ENCODE results near the gene FLNB.

FLNB gene

DNA sequence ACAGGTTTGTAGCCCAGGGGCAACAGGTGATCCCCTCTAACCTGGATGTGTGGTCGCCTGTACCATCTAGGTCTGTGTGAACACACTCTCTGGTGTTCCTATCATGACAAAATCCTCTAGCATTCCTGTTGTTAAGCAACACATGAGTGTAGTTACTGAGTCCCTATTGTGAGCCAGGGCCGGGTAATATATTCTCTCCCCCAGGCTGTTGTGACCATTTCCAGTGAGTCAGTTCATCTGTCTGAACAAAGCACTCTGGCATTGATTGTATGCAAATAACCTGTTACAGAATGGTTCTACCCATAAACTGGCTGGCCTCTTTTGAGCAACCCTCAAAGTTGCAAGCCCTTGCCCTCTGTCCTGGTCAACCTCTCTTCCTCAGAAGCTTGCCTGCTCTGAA is 2.6 kb upstream of the FLNB start:
- H3K27ac ChIP-seq = peak overlapping the region; percentile 51
- TF ChIP-seq CTCF (conservative IDR thresholded peaks at IDR 0.05) = no peak

- peak overlapping the region; percentile 51; the same call in 1 of the 2 replicates for H3K27ac ChIP-seq
- no peak for TF ChIP-seq CTCF (conservative IDR thresholded peaks at IDR 0.05)
These were observed 1.6 kb upstream of the FLNB start for GRCh38 chr3:58006661-58007060.

GRCh38 chr3:58009026-58009748 is 965 bp downstream of the FLNB start:
- H3K27ac ChIP-seq = peak overlapping the region; percentile 94
- no peak for TF ChIP-seq CTCF (conservative IDR thresholded peaks at IDR 0.05)

- peak overlapping the region; percentile 94 for H3K27ac ChIP-seq
- no peak for TF ChIP-seq CTCF (conservative IDR thresholded peaks at IDR 0.05)
These were observed 1.7 kb downstream of the FLNB start for GRCh38 chr3:58009749-58010535.

GRCh38 chr3:58010562-58010961 is 2.3 kb downstream of the FLNB start:
- peak overlapping the region; percentile 94 for H3K27ac ChIP-seq
- no peak for TF ChIP-seq CTCF (conservative IDR thresholded peaks at IDR 0.05)

- TF ChIP-seq CTCF (conservative IDR thresholded peaks at IDR 0.05) = no peak
- peak overlapping the region; percentile 94 for H3K27ac ChIP-seq
These were observed 3.4 kb downstream of the FLNB start for GRCh38 chr3:58011580-58011979.

DNA sequence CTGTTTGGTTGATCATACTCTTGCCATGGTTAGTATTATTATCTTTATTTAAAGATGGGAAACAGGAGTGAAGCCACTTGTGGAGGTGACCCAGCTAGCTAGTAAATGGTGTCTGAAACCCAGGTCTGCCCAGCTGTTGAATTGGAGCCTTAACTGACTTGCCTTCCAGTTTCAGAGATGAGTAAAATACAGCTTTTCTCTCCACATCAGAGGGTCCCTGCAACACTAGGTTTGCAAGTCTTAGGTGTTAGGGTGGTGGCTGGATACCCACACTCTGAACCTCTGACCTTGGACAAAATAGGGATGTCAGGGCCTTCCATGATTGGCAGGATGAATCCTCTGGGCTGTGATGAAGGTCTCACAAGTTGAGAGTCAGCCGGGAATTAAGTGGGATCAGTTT is 4.1 kb downstream of the FLNB start:
- peak overlapping the region; percentile 94; the same call in 1 of the 2 replicates for H3K27ac ChIP-seq
- no peak for TF ChIP-seq CTCF (conservative IDR thresholded peaks at IDR 0.05)

Measured in VCaP (cell line).